ENCODE results near the gene SHD. TPM values are rescaled to one million over a fixed set of nuclear protein-coding genes. Genes with fewer than 3 reads are reported as not detected.

The SHD gene
- total RNA-seq, 1 experiment from 2014 or later, result 4.4 TPM

- Histone ChIP-seq H3K18ac (ENCODE audit: insufficient read length, low read depth, low read length) (no peak overlapping the region), H3K23me2 (ENCODE audit: insufficient read length, low read depth, low read length, poor library complexity, severe bottlenecking) (no peaks in the 10 kb centered on the region), H4K8ac (replicated peaks; ENCODE audit: insufficient read length, low read depth, low read length) (no peak overlapping the region), H2BK20ac (ENCODE audit: low read depth, low read length, poor library complexity, severe bottlenecking) (no peak overlapping the region), H3K4me1 (ENCODE audit: insufficient read depth, low read length) (no peaks in the 10 kb centered on the region), H2AK5ac (ENCODE audit: insufficient read length, low read length) (no peak overlapping the region), H3T11ph (ENCODE audit: low read length) (no peak overlapping the region), H3K23ac (ENCODE audit: insufficient read length, low read depth, low read length) (no peak overlapping the region), H2BK12ac (ENCODE audit: insufficient read length, low read depth, low read length) (no peak overlapping the region), H2BK120ac (ENCODE audit: low read depth, low read length, poor library complexity, severe bottlenecking) (no peak overlapping the region), H2BK5ac (ENCODE audit: insufficient read length, low read length) (no peak overlapping the region), H2AFZ (ENCODE audit: low read length) (no peak overlapping the region), H3K79me1 (ENCODE audit: insufficient read depth, low read depth, low read length, poor library complexity, severe bottlenecking) (no peaks in the 10 kb centered on the region), H3K56ac (ENCODE audit: insufficient read length, low read depth, low read length) (no peak overlapping the region), H3K4ac (ENCODE audit: low read depth, low read length) (no peak overlapping the region), H3K4me2 (ENCODE audit: insufficient read depth, insufficient read length, low read length) (no peak overlapping the region), H3K27me3 (ENCODE audit: insufficient read depth, low read length) (no peaks in the 10 kb centered on the region), H4K5ac (ENCODE audit: insufficient read length, low read depth, low read length) (no peak overlapping the region), H3K14ac (ENCODE audit: insufficient read depth, low read length) (no peak overlapping the region), H4K20me1 (ENCODE audit: control insufficient read depth, insufficient read depth, insufficient read length) (no peaks in the 10 kb centered on the region), H3K9ac (ENCODE audit: extremely low read depth, insufficient read length, low read length) (no peak overlapping the region), H4K91ac (ENCODE audit: insufficient read length, low read depth, low read length) (no peak overlapping the region), H3K9me3 (ENCODE audit: control insufficient read depth, low read depth, low read length) (no peaks in the 10 kb centered on the region), H3K79me2 (ENCODE audit: insufficient read depth, low read length) (no peaks in the 10 kb centered on the region), H3K27ac (ENCODE audit: insufficient read length, low read depth, low read length) (no peak overlapping the region), H2BK15ac (ENCODE audit: low read depth, low read length) (no peak overlapping the region)
- TF ChIP-seq CTCF (conservative IDR thresholded peaks at IDR 0.05), result no peak
- no CpG with 5 or more reads among the region's 4 CpGs for WGBS (ENCODE audit: extremely low coverage, insufficient read length, low lambda C conversion rate)
- no peak overlapping the region for H3K27ac Mint-ChIP-seq
- no peak for DNase-seq
- H3K36me3 Mint-ChIP-seq (ENCODE audit: insufficient read depth in 1 of 3, low read depth in 3 of 3), result peaks cover 11 to 61% (median 38%) of the 10 kb centered on the region in 3 experiments; a peak in 6 of 7 replicates
- peaks cover 2 to 5% of the 10 kb centered on the region in 2 experiments; a peak in 3 of 4 replicates for H3K4me1 Mint-ChIP-seq
- no peak overlapping the region for H3K4me3 Mint-ChIP-seq
- H3K27me3 Mint-ChIP-seq (ENCODE audit: low read depth), result no peaks in the 10 kb centered on the region
- no peaks in the 10 kb centered on the region for H3K9me3 Mint-ChIP-seq
Measured at GRCh38 chr19:4264812-4265211, 14.3 kb upstream of the SHD start.

Data from H9 (cell line).